Effector memory CD8-positive, alpha-beta T cell (primary cell): ENCODE results near the gene AGPAT3.

ENCODE experiments used
- ATAC-seq: fragments of 150-1000 bp; cut with Tn5 transposase; replicated peaks from 2 replicates; pipeline ENCODE4 v1.10.0; 2021; ENCODE audit warnings: mild to moderate bottlenecking, moderate library complexity
- DNase-seq, 3 experiments: peaks; one replicate each; pipeline ENCODE4 v3.0.0; 2021
- H3K27ac Mint-ChIP-seq, 2 donors: one replicate each; pipeline ENCODE4 v1.8.0; 2022; ENCODE audit warnings: mild to moderate bottlenecking in 2 of 2, mixed read lengths in 2 of 2, moderate library complexity in 2 of 2
- H3K27me3 Mint-ChIP-seq, 2 donors: one replicate each; pipeline ENCODE4 v1.8.0; 2022; ENCODE audit warnings: mixed read lengths in 2 of 2
- H3K36me3 Mint-ChIP-seq: one replicate; pipeline ENCODE4 v1.8.0; 2022; ENCODE audit warnings: mild to moderate bottlenecking, moderate library complexity, mixed read lengths; ENCODE audit not compliant: insufficient read depth
- H3K4me1 Mint-ChIP-seq, 2 donors: one replicate each; pipeline ENCODE4 v1.8.0; 2022; ENCODE audit warnings: low read depth in 2 of 2, mixed read lengths in 2 of 2
- H3K4me3 Mint-ChIP-seq, 2 donors: one replicate each; pipeline ENCODE4 v1.8.0; 2022; ENCODE audit warnings: mild to moderate bottlenecking in 2 of 2, mixed read lengths in 2 of 2, moderate library complexity in 2 of 2
- H3K9me3 Mint-ChIP-seq, 2 donors: one replicate each; pipeline ENCODE4 v1.8.0; 2022; ENCODE audit warnings: mixed read lengths in 2 of 2

Gene AGPAT3

DNA sequence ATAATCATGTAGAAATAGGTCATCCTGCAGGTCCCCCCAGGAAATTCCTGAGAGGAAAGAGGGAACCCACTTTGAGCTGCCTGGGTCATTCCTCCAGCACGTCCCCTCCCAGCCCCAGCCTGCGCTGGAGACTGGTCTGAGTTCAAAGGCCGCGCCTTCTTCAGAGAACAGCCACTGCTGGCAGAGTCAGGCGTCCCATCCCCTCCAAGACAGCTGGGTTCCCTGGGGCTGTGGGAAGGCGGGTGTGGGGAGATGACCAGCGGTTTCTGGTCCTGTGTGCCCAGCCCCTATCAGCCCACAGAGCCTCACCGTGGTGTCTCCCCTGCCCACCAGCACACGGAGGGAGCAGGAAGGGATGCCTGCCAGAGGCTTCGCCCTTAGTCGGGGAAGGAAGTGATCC, 129.1 kb downstream of the AGPAT3 start:
- DNase-seq, result no peak
- H3K4me3 Mint-ChIP-seq, result no peak overlapping the region
- H3K27ac Mint-ChIP-seq, result no peak overlapping the region
- ATAC-seq, result no peak
- no peaks in the 10 kb centered on the region for H3K9me3 Mint-ChIP-seq
- no peaks in the 10 kb centered on the region for H3K4me1 Mint-ChIP-seq
- H3K27me3 Mint-ChIP-seq, result peaks cover 5% of the 10 kb centered on the region in 2 donors
- no peaks in the 10 kb centered on the region for H3K36me3 Mint-ChIP-seq

DNA sequence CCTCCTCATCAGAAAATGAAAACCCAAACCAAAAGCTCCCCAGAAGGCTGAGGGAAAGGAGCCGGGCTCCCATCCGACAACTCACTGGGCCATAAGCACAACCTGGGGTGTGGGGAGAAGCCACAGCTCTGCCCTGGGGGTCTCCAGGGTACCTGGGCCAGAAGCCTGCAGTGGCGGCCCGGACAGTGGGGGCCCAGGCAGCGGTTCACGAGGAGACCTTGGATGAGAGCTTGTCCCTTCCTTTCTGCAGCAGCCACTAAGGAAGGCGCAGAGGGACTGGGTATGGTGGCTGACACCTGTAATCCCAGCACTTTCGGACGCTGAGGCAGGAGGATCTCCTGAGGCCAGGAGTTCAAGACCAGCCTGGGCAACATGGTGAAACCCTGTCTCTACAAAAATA, 129.6 kb downstream of the AGPAT3 start:
- no peak overlapping the region for H3K27ac Mint-ChIP-seq
- peaks cover 2% of the 10 kb centered on the region for H3K36me3 Mint-ChIP-seq
- peaks cover 5 to 11% of the 10 kb centered on the region in 2 donors for H3K27me3 Mint-ChIP-seq
- DNase-seq (no peak), ATAC-seq (no peak)
- no peaks in the 10 kb centered on the region for H3K4me1 Mint-ChIP-seq
- no peaks in the 10 kb centered on the region for H3K9me3 Mint-ChIP-seq
- H3K4me3 Mint-ChIP-seq, result no peak overlapping the region

DNA sequence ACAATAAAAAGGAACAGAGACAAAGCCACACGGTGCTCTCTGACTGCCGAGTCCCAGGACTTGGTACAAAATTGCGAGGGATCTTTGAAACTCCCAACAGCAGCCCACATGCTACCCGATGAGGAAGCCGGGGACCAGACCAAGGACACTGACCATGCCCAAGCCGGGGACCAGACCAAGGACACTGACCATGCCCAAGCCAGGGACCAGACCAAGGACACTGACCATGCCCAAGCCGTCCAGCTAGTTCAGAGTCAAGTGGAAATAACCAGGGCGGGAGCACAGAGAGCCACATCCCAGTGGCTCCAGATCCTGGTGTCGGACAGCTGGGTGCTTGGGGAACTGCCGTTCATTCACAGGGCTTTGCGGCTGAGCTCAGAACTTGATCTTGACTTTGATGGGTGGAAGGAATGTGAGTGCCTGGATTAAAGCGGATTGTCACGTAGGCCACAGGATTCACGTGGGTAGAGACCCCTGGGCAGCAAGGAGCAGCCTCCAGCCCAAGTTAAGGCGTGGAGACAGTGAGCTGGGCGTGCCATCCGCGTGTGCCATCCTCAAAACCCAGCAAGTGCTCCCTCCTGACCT, 130.6 kb downstream of the AGPAT3 start:
- Mint-ChIP-seq H3K4me3 (no peak overlapping the region), H3K27ac (no peak overlapping the region), H3K4me1 (no peaks in the 10 kb centered on the region), H3K9me3 (no peaks in the 10 kb centered on the region), H3K27me3 (peaks cover 5 to 14% of the 10 kb centered on the region in 2 donors), H3K36me3 (peaks cover 3% of the 10 kb centered on the region)
- DNase-seq (no peak), ATAC-seq (no peak)

DNA sequence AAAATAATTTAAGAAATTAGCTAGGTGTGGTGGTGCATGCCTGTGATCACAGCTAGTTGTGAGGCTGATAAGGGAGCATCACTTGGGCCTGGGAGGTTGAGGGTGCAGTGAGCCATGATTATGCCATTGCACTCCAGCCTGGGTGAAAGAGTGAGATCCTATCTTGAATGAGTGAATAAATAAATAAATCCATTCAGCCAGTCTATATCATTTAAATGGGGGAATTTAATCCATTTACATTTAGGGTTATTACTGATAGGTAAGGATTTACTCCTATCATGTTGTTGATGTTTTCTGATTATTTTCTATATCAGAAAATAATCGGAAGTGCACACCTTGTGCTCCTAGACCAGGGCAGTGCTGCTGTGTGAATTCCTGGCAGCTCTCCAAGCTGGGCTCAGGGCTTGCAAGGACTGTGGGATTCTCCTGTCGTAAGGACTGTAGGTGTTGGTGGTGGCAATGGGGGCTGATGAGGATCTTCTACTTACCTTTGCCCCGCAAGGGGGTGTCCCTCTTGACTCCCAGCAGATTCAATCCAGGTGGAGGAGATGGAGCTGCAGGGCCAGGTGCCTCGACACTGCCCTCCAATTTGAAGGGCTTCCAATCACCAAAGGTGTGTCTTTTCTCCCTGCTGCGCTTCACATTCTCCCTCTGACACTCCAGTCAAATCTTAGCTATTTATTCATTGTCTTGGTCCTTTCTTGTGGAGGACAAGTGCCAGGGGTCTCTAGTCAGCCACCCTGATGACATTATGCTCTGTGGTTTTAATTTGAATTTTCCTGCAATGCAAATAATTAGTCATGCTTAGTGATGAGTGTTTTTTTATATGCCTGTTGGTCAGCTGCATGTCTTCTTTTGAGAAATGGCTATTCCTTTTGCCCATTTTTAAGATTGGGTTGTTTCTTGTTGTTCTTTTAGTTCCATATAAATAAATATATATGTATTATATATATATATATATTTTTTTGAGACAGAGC, 133.0 kb downstream of the AGPAT3 start:
- DNase-seq, result no peak
- no peak overlapping the region for H3K27ac Mint-ChIP-seq
- peaks cover 3% of the 10 kb centered on the region for H3K36me3 Mint-ChIP-seq
- H3K9me3 Mint-ChIP-seq, result no peaks in the 10 kb centered on the region
- no peak overlapping the region for H3K4me3 Mint-ChIP-seq
- H3K4me1 Mint-ChIP-seq, result no peaks in the 10 kb centered on the region
- H3K27me3 Mint-ChIP-seq, result peaks cover 5 to 14% of the 10 kb centered on the region in 2 donors
- ATAC-seq, result no peak

DNA sequence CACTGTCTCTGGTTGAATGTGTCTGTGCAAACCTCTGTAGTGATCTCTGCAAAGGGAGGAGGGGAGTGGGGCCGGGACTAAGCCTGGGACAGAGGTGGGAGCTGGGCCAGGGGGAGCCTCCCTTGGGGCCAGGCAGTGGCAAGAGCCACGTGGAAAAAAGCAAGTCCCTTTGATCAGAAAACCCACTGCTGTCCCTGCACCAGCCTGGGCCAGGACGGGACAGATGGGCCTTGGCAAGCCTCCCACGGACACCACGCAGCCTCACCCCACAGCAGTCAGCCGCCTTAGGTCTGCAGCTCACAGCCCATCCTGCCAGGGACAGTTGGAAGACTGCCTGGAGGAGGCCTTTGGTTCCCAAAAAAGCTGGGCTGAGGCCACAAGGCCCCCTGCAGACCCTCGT, 135.3 kb downstream of the AGPAT3 start:
- ATAC-seq (no peak), DNase-seq (no peak)
- H3K9me3 Mint-ChIP-seq, result no peaks in the 10 kb centered on the region
- H3K4me3 Mint-ChIP-seq, result no peak overlapping the region
- no peak overlapping the region for H3K27ac Mint-ChIP-seq
- peaks cover 5 to 14% of the 10 kb centered on the region in 2 donors for H3K27me3 Mint-ChIP-seq
- H3K4me1 Mint-ChIP-seq, result no peaks in the 10 kb centered on the region
- peaks cover 8% of the 10 kb centered on the region for H3K36me3 Mint-ChIP-seq

DNA sequence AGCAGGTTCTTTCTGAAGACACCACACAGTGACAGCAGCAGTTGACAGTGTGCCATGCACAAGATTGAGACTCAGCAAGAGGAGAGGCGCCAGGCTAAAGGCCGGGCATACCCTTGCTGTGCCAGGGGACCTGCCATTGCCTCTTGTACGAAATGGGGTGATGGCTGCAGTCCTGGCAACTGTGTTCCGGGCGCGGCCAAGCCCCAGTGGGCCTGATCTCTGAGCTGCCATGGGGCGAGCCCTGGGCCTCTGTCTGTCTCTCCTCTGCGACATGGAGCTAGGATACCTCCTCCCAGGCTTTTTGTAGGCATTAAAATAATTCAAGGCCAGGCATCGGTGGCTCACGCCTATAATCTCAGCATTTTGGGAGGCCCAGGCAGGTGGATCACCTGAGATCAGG, 137.5 kb downstream of the AGPAT3 start:
- no peaks in the 10 kb centered on the region for H3K9me3 Mint-ChIP-seq
- no peaks in the 10 kb centered on the region for H3K4me1 Mint-ChIP-seq
- H3K36me3 Mint-ChIP-seq, result peaks cover 8% of the 10 kb centered on the region
- H3K27ac Mint-ChIP-seq, result no peak overlapping the region
- ATAC-seq, result no peak
- peaks cover 0 to 14% of the 10 kb centered on the region in 2 donors for H3K27me3 Mint-ChIP-seq
- H3K4me3 Mint-ChIP-seq, result no peak overlapping the region
- DNase-seq, result no peak

DNA sequence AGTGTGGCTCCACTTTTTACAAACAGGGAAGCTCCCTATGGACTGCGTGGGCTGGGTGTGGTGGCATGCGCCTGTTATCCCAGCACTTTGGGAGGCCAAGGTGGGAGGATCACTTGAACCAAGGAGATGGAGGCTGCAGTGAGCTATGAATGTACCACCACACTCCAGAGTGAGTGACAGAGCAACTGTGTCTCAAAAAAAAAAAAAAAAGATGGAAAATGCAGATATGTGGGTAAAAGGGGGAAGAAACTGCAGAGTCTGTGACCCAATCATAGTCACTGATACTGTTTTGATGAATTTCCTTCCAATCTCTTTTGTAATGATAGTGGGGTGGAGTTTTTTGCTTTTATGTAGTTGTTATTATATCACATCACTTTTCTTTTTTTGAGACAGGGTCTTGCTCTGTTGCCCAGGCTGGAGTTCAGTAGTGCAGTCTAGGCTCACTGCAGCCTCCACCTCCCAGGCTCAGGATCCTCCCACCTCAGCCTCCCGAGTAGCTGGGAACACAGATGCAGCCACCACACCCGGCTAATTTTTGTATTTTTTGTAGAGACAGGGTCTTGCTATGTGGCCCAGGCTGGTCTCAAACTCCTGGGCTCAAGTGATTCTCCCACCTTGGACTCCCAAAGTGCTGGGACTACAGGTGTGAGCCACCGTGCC, 138.4 kb downstream of the AGPAT3 start:
- Mint-ChIP-seq H3K9me3 (no peaks in the 10 kb centered on the region), H3K27ac (no peak overlapping the region), H3K4me3 (no peak overlapping the region), H3K4me1 (no peaks in the 10 kb centered on the region), H3K27me3 (peaks cover 0 to 14% of the 10 kb centered on the region in 2 donors), H3K36me3 (peaks cover 8% of the 10 kb centered on the region)
- ATAC-seq (no peak), DNase-seq (no peak)

DNA sequence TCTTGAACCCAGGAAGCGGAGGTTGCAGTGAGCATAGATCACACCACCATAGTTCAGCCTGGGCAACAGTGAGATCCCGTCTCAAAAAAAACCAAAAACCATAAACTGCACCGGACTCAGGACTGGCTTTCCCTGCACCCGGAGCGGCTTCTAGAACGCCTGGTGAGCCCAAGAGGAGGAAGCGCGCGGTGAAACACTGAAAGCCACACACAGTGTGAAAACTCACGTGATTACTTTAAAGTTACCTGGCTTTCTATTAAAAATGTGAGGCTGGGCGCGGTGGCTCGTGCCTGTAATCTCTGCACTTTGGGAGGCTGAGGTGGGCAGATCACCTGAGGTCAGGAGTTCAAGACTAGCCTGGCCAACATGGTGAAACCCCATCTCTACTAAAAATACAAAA, 140.0 kb downstream of the AGPAT3 start:
- peaks cover 4% of the 10 kb centered on the region for H3K36me3 Mint-ChIP-seq
- no peak overlapping the region for H3K4me3 Mint-ChIP-seq
- H3K4me1 Mint-ChIP-seq, result peaks cover 0 to 1% of the 10 kb centered on the region in 2 donors
- H3K27me3 Mint-ChIP-seq, result no peaks in the 10 kb centered on the region
- H3K9me3 Mint-ChIP-seq, result no peaks in the 10 kb centered on the region
- ATAC-seq (no peak), DNase-seq (no peak)
- no peak overlapping the region for H3K27ac Mint-ChIP-seq

DNA sequence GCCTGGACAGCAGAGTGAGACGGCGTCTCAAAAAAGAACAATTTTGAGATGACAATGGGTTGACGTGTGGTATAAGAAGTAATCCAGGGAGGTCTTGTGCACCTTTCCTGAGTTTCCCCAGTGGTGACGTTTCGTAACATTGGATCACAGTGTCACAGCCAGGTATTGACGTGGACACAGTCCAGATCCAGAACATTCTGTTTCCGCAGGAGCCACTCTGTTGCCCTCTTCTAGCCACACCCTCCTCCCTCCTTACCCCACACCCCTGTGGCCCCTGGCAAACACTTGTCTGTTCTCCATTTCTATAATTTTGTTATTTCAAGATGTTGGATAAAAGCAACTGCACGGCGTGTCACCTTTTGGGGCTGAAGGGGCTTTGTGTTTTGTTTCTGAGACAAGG, 140.6 kb downstream of the AGPAT3 start:
- H3K9me3 Mint-ChIP-seq, result no peaks in the 10 kb centered on the region
- no peak for DNase-seq
- H3K4me1 Mint-ChIP-seq, result peaks cover 0 to 4% of the 10 kb centered on the region in 2 donors
- no peak overlapping the region for H3K4me3 Mint-ChIP-seq
- ATAC-seq, result no peak
- no peak overlapping the region for H3K27ac Mint-ChIP-seq
- H3K36me3 Mint-ChIP-seq, result peaks cover 4% of the 10 kb centered on the region
- no peaks in the 10 kb centered on the region for H3K27me3 Mint-ChIP-seq

DNA sequence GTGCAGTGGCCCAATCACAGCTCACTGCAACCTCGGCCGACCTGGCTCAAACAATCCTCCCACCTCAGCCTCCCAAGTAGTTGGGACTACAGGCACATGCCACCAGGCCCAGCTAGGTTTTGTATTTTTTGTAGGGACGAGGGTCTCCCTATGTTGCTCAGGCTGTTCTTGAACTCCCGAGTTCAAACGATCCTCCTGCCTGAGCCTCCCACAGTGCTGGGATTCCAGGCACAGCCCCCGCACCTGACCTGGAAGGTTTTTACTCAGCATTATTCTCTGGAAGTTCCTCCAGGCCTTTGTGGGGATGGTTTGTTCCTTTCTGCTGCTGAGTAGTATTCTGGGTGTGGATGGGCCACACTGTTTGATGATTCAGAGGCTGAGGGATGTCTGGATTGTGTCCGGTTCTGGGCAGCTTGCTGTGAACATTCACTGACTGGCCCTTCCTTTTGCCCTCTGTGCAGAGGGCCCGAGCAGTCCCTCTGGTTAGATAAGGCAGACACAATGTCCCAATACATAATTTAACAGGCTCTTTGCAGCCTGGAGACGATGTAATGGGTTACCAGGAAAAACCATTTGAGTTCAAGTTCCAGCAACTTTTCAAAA, 141.1 kb downstream of the AGPAT3 start:
- Mint-ChIP-seq H3K36me3 (peaks cover 6% of the 10 kb centered on the region), H3K27me3 (no peaks in the 10 kb centered on the region), H3K4me1 (peaks cover under 1 to 4% of the 10 kb centered on the region in 2 donors), H3K9me3 (no peaks in the 10 kb centered on the region), H3K27ac (no peak overlapping the region), H3K4me3 (no peak overlapping the region)
- no peak for DNase-seq
- ATAC-seq, result no peak

DNA sequence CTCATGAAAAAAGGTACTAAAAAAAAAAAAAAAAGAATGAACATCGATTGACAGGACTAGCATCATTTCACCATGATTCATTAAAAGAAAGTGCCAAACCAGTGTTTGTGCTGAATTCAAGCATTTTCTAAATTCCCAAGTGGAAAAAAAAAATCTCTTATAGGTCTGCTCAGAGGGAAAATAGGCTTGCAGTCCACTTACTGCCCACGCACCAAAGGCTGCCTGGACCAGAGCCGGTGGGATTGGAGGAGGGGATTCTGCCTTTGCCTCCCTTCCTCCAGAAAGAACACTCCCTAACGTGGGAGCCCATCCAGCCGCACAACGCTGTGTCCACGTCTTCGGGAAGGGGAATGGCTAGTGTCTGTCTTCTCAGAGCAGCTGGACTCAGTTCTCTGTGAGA, 141.6 kb downstream of the AGPAT3 start:
- Mint-ChIP-seq H3K4me3 (no peak overlapping the region), H3K4me1 (peaks cover 5 to 6% of the 10 kb centered on the region in 2 donors), H3K27me3 (no peaks in the 10 kb centered on the region), H3K27ac (no peak overlapping the region), H3K36me3 (peaks cover 11% of the 10 kb centered on the region), H3K9me3 (no peaks in the 10 kb centered on the region)
- ATAC-seq (no peak), DNase-seq (no peak)

DNA sequence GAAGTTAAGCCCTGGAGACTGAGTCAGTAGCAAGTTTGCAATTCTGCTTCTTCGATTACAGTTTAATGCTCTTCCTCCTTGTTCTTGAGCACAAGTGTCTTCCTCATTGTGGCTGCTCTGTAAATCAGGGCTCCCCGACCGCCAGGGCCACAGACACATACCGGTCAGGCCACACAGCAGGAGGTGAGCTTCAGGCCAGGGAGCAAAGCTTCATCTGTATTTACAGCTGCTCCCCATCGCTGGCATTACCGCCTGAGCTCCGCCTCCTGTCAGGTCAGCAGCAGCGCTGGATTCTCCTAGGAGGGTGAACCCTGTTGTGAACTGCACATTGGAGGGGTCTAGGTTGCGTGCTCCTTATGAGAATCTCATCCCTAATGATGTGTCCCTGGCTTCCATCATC, 145.4 kb downstream of the AGPAT3 start:
- peak overlapping the region; percentile 24 to 93 for H3K27ac Mint-ChIP-seq
- DNase-seq (no peak), ATAC-seq (no peak)
- H3K4me3 Mint-ChIP-seq, result no peak overlapping the region
- peaks cover 25 to 28% of the 10 kb centered on the region in 2 donors for H3K4me1 Mint-ChIP-seq
- H3K9me3 Mint-ChIP-seq, result no peaks in the 10 kb centered on the region
- peaks cover 21% of the 10 kb centered on the region for H3K36me3 Mint-ChIP-seq
- H3K27me3 Mint-ChIP-seq, result no peaks in the 10 kb centered on the region

DNA sequence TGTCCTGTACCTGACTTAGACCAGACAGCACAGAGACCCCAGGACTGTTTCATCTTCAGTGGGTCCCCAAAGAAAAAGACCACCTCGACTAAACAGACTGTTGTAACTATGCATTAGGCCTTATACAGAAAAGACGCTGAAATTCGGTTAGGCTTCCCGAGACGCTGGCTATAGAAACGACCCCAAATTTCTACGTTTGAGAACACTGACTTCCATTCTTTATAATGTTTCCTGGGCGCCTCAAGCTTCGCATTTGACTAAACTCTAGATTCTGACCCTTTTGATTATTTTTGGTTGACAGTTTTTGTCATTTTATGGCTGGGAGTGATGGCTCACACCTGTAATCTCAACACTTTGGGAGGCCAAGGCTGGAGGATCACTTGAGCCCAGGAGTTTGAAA, 146.1 kb downstream of the AGPAT3 start:
- Mint-ChIP-seq H3K36me3 (peaks cover 23% of the 10 kb centered on the region), H3K4me1 (peaks cover 30 to 34% of the 10 kb centered on the region in 2 donors), H3K27ac (peak overlapping the region; percentile 91 to 93), H3K27me3 (no peaks in the 10 kb centered on the region), H3K4me3 (peak overlapping the region; percentile 87 to 88), H3K9me3 (no peaks in the 10 kb centered on the region)
- ATAC-seq, result no peak
- no peak for DNase-seq
